Colonic mucosa (tissue), 4 donors: ENCODE measurements around the gene MTA2. TPM values are rescaled to one million over a fixed set of nuclear protein-coding genes. Genes with fewer than 3 reads are reported as not detected.
"Not testable (repeated sequence)": the region's sequence is repeated elsewhere in the genome, so short reads cannot be mapped to it uniquely, and the experiment has no call there.

ENCODE experiments used
- DNase-seq: peaks from one replicate; pipeline ENCODE4 v3.0.0-alpha.2; 2020
- H3K27ac ChIP-seq: fragments of 200-600 bp; one replicate; pipeline ENCODE4 v1.8.0; 2021
- H3K27me3 ChIP-seq: fragments of 200-600 bp; one replicate; pipeline ENCODE4 v1.8.0; 2021
- H3K36me3 ChIP-seq: fragments of 200-600 bp; one replicate; pipeline ENCODE4 v1.8.0; 2021
- H3K4me1 ChIP-seq: fragments of 200-600 bp; one replicate; pipeline ENCODE4 v1.8.0; 2021; ENCODE audit warnings: mild to moderate bottlenecking
- H3K4me3 ChIP-seq: fragments of 200-600 bp; one replicate; pipeline ENCODE4 v1.8.0; 2021
- H3K9ac ChIP-seq, 2 donors: one replicate each; pipeline ENCODE4 v1.7.0; 2013; ENCODE audit warnings: control low read depth in 2 of 2, low read depth in 2 of 2, low read length in 2 of 2
- H3K9me3 ChIP-seq: fragments of 200-600 bp; one replicate; pipeline ENCODE4 v1.8.0; 2021
- intact Hi-C: fragments of 100-400 bp; cut with DNase I; formaldehyde crosslinking; loops from one replicate; pipeline ENCODE4 v1.14.1; 2022
- total RNA-seq, 2 donors: library from RNA; stranded (reverse); fragmentation: NEBNext Ultra II Directional in 1 of 2; extraction: Animal tissue kit (Norgen Biotek cat#: 25700) in 1 of 2; gene quantifications; one replicate each; pipeline ENCODE4 v1.2.1, GENCODE V29; 2021
- TF ChIP-seq, protein P1 (sequence below): fragments of 200-600 bp; IDR thresholded peaks from one replicate; pipeline ENCODE4 v1.8.0; 2022; ENCODE audit warnings: antibody characterized with exemption, mild to moderate bottlenecking
- donor health status: healthy.
- donor health status: DM: no; HTN: no; CAD: no.
- donor health status: DM: no; HTN: no; CAD: no.

MTA2 gene
- total RNA-seq, 2 donors from 2014 or later: 91.0 to 133 TPM

DNA sequence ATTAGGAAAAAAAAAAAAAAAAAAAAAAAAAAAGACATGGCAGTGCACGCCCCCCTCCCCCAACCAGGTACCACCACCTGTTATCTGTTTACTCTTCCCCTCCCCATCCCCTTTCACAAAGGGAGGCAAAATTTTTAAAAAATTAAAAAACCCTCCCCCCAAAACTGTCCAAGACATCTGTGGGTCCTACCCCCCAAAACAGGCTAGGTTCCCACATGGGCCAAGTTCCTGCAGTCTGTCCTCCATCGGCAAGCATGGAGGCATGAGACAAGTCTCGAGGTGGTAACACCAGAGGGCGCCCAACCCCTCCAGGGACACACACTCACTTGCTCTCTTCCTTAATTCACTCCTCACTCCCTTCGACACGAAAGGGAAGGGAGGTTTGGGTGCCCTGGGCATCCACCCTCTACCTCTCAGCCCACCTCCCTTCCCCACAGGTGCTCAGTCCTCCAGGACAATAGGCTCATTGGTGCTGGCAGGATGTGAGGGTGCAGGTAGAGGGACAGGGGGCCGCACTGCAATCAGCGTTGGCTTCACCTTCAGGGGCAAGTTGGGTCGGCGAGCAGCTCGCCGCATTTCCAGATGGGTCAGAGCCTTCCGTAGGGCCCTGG lies 8.1 kb downstream of the MTA2 start:
- Histone ChIP-seq H3K4me3 (no peak overlapping the region), H3K9me3 (no peaks in the 10 kb centered on the region), H3K27ac (no peak overlapping the region), H3K4me1 (peaks cover 20% of the 10 kb centered on the region), H3K36me3 (peaks cover 6% of the 10 kb centered on the region), H3K27me3 (no peaks in the 10 kb centered on the region), H3K9ac (no peak overlapping the region)
- intact Hi-C loops: loop anchor here (10.0 kb wide), 1 partner anchor 101 kb away; no protein-coding TSS in a partner anchor
- DNase-seq: peak; percentile 88
- TF ChIP-seq, protein P1, sequence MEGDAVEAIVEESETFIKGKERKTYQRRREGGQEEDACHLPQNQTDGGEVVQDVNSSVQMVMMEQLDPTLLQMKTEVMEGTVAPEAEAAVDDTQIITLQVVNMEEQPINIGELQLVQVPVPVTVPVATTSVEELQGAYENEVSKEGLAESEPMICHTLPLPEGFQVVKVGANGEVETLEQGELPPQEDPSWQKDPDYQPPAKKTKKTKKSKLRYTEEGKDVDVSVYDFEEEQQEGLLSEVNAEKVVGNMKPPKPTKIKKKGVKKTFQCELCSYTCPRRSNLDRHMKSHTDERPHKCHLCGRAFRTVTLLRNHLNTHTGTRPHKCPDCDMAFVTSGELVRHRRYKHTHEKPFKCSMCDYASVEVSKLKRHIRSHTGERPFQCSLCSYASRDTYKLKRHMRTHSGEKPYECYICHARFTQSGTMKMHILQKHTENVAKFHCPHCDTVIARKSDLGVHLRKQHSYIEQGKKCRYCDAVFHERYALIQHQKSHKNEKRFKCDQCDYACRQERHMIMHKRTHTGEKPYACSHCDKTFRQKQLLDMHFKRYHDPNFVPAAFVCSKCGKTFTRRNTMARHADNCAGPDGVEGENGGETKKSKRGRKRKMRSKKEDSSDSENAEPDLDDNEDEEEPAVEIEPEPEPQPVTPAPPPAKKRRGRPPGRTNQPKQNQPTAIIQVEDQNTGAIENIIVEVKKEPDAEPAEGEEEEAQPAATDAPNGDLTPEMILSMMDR: peak; percentile 64

DNA sequence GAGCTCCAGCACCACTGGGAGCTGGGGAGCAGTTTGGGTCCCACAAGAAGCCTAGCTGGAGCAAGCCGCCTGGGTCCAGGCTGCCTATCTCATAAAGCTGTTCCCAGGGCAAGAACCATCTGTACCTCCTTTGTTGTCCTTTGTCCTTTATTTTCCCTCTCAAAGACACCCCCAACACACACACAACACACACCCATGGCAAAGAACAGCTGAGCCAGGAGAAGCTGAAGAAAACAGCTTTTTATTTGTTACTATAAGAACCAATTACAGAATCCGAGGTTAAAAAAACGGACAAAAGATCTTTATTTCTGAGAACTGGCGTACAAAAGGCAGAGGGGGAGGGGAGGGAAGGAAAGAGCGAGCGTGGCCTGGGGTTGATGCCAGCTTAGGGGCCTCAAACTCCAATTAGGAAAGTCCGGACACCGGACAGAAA lies 8.7 kb downstream of the MTA2 start:
- H3K27me3 ChIP-seq: no peaks in the 10 kb centered on the region
- DNase-seq: no peak
- TF ChIP-seq, protein P1: no peak
- peak overlapping the region in 1 of 2 donors; percentile 96 for H3K9ac ChIP-seq
- peaks cover 20% of the 10 kb centered on the region for H3K4me1 ChIP-seq
- no peak overlapping the region for H3K27ac ChIP-seq
- H3K36me3 ChIP-seq: peaks cover 3% of the 10 kb centered on the region
- intact Hi-C loops: loop anchor here (10.0 kb wide), 1 partner anchor 102 kb away; no protein-coding TSS in a partner anchor
- no peaks in the 10 kb centered on the region for H3K9me3 ChIP-seq
- H3K4me3 ChIP-seq: no peak overlapping the region

DNA sequence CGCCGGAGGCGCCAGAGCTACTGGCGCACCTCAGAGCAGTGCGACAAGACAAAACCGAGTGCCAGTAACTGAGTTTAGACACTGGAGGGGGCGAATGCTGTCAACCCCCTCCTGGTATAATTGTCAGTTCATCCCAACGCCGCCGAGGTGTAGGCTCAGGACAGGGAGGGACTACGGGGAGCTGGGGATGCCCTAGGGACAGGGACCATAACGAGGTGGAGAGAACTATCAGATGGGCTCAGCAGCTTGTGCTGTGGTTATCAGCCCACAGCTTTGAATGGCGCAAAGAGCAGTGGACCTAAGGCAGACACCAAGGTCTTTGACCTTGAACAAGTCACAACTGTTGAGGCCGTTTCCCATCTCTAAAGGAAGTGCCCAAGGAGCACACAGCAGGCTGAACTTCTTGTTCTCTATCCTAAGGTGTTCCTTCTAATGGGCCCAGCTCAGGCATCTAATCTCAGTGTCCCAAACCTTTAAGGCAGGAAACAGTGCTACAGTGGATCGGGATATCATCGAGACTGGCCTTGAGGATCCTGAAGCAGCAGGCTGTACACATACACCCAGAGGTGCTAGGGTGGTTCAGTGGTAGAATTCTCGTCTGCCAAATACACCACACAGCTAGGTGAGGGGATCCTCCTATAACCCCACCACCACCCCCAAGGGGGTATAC lies 9.4 kb downstream of the MTA2 start:
- no peaks in the 10 kb centered on the region for H3K27me3 ChIP-seq
- no peaks in the 10 kb centered on the region for H3K9me3 ChIP-seq
- TF ChIP-seq, protein P1: no peak
- H3K36me3 ChIP-seq: no peaks in the 10 kb centered on the region
- DNase-seq: no peak
- peak overlapping the region; percentile 45 to 96 for H3K9ac ChIP-seq
- peaks cover 20% of the 10 kb centered on the region for H3K4me1 ChIP-seq
- H3K27ac ChIP-seq: peak overlapping the region; percentile 94
- intact Hi-C loops: loop anchor here (10.0 kb wide), 1 partner anchor 103 kb away; no protein-coding TSS in a partner anchor
- H3K4me3 ChIP-seq: peak overlapping the region; percentile 54

DNA sequence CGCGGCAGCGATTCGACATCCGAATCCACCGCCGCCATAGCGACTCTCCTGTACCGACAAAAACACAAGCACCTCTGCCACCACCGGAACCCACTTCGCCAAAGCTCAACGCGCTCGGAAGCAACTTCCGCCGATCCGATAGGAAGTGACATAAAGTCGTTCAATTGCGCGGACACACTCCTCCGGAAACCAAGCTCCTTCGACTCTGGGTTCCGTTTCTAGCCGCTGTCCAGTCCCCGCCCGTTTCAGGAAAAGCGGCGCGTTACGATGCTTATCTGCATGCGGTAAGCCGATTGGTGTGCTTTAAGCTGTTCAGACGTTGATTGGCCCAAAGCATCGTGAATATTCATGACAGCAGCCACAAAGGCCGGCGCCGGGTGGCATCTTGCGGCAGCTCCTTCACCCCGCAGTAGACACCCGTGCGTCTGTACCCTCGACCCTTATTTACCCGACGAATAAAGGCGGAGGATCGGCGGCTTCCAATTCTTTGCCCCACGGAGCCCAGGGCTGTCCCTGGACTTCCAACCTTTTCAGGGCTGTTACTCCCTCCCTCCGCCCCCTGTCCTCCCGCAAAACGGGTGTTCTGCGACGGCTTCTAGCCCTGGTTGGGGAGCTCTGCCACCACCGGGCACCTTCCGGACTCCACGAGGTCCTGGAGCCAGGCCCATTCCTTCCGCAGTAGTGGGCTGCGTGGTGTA lies 10.1 kb downstream of the MTA2 start, which contains the start of gene TUT1:
Gene TUT1 (minus strand): TSS at position 76 of the 698 bp plus-strand sequence. CDS start 38 bp downstream, at position 38.
- Histone ChIP-seq H3K9ac (peak within 1 kb of the TSS; percentile 53 to 96), H3K27ac (peak within 1 kb of the TSS; percentile 94), H3K4me3 (peak within 1 kb of the TSS; percentile 54), H3K27me3 (no peaks in the 10 kb centered on the region), H3K9me3 (no peaks in the 10 kb centered on the region), H3K4me1 (peaks cover 20% of the 10 kb centered on the region), H3K36me3 (no peaks in the 10 kb centered on the region)
- TF ChIP-seq, protein P1: no peak
- peak; percentile 98 for DNase-seq
- intact Hi-C loops: loop anchor here (10.0 kb wide), 1 partner anchor 103 kb away; no protein-coding TSS in a partner anchor

DNA sequence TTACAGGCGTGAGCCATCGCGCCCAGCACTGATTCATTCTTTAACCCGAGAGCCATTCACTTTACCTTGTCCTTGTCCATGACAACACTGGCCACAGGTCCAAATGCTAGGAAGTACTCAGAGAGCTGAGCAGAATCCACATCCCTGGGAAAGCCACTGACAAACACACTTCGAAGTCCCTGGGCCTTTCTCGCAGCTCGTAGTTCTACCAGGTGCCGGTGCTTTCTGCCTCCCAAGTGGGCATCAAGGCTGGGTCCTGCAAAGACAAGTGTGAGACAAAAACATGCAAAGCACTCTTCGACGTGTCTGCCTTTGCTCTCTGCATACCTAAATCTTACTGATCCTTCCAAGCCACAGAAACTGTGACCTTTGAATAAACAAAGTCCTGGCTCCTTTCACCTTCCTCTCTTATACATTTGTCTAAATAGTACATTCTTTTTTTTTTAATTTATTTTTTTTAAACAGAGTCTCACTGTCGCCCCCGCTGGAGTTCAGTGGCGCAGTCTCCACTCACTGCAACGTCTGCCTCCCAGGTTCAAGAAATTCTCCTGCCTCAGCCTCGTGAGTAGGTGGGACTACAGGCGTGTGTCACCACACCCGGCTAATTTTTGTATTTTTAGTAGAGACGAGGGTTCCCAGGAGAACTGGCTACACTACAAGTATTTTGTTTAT lies 12.6 kb downstream of the MTA2 start:
- intact Hi-C loops: no loop called here
- DNase-seq: no peak
- Histone ChIP-seq H3K9ac (no peak overlapping the region), H3K4me1 (peaks cover 20% of the 10 kb centered on the region), H3K4me3 (no peak overlapping the region), H3K27me3 (no peaks in the 10 kb centered on the region), H3K36me3 (no peaks in the 10 kb centered on the region), H3K27ac (no peak overlapping the region), H3K9me3 (no peaks in the 10 kb centered on the region)
- TF ChIP-seq, protein P1: no peak

DNA sequence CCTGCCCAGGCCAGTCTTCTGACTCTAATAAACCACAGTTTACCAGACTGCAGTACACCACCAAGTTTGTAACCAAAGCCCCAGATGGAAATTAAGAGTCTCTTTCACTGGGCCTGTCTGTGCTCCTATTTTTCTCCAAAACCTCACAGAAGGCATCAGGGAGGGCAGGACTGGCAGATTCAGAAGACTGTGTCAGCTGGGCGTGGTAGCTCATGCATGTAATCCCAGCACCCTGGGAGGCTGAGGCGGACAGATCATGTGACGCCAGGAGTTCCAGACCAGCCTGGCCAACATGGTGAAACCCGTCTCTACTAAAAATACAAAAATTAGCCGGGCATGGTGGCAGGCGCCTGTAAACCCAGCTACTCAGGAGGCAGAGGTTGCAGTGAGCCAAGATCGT lies 16.3 kb downstream of the MTA2 start:
- H3K36me3 ChIP-seq, intact Hi-C loops, H3K27me3 ChIP-seq, H3K9ac ChIP-seq, H3K9me3 ChIP-seq, H3K4me3 ChIP-seq, H3K27ac ChIP-seq, DNase-seq, H3K4me1 ChIP-seq: not testable (repeated sequence)

DNA sequence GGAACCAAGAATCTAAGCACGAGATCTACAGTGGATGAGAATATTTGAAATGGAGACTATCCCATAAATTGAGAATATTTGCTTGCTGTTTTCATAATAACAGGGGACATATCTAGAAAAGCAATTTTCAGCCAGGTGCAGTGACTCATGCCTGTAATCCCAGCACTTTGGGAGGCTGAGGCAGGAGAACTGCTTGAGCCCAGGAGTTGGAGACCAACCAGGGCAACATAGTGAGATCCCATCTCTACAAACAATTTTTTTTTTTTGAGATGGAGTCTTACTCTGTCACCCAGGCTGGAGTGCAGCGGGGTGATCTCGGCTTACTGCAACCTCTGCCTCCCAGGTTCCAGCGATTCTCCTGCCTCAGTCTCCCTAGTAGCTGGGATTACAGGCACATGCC lies 19.9 kb downstream of the MTA2 start:
- DNase-seq, H3K4me1 ChIP-seq, intact Hi-C loops, H3K9me3 ChIP-seq, H3K36me3 ChIP-seq, H3K27me3 ChIP-seq, H3K27ac ChIP-seq, H3K9ac ChIP-seq, H3K4me3 ChIP-seq: not testable (repeated sequence)
